Globus pallidus (tissue), 1 donor: ENCODE measurements around the gene ITGA4.

Experiments used
- DNase-seq: peaks from one replicate; pipeline ENCODE4 v3.0.0-alpha.2; 2015; ENCODE audit warnings: low spot score

ITGA4 gene

DNA sequence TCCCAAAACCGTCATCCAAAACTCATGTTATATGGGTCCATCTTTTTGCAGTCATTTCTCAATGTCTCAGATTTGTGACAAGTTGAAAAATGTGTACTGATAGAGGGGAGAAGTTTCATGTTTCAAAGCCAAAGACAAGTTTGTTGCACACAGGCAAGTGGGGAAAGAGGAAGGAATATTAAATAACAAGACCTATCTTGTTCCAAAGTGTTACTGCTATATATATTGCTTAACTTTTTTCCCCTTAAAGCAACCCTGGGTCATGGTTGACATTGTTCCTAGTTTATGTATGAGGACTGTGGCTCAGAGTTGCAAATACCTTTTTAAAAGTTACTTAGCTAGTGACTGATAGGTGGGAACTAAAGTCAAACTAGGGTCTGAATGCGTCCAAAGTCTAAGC, 1.7 kb downstream of the ITGA4 start:
- no peak for DNase-seq

DNA sequence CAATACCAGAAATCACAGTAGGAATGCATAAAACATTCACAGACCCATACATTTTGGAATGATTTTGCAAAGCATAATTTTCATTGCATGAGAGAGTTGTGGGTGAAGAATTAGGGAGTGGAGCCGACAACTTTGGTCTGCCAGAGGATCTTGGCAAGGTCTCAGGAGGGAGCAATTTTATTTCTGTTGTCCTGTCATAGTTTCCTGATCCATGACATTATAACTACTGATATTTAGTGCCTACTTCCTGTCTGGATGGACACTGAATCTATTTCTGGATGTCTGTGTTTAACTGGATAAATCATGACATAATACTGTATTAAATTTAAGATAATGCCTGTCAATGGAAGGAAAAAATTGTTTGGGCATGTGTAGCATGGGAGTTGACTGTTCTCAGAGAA, 2.4 kb downstream of the ITGA4 start:
- DNase-seq = no peak

DNA sequence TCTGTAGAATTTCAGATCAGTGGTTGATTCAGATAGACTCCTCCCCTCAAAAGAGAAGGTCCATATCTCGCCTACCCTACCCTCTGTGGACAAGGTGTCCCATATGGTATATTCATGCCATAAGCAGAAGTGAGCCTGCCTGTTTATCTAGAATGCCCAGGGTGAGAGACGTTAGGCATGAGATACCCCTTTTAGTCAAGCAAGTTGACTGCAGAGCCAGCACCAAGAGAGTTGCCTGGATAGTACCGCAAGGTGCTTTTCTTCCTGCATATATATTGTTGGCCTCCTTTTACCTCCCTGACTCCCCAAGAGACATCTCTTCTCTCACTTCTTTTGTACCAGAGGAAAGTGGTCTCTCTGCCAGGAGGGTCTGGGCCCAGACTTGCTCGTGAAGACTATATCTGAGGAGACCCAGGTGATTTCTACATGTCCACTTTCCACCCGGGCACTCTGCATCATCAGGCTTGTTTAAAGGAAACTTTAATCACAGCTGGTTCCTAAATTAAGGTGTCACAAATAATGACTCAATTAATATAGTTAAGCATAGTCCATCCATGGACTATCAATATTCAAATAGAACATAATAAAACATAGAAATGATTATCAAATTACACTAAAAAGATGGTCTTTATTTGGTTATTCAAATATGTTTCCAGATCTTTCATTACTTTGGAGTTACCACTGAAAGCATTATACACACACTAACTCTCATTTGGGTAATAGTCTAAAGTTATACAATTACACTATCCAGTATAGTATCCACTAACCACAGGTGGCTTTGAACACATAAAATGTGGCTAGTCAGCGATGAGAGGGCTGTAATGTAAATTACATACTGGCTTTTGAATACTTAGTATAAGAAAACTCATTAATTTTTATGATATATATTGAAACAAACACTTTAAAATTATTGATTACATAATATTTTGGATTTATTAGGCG, 4.1 kb downstream of the ITGA4 start:
- no peak for DNase-seq

DNA sequence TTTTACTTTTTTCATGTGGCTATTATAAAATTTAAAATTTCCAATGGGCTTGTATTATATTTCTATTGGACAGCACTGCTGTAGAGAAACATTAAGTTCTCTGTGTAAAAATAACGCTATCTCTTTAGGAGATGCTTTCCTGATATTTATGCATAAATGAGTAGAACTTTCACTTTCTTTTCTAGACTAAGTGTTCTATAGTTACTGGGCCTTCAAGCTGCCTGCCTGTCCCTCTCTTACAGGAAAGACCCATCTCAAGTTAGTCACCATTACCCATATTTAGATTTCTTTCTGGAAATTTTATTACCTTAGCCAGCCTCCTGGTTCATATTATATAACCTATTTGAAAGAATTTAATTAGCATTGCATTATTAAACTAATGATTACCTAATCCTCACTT, 4.8 kb downstream of the ITGA4 start:
- DNase-seq = no peak

DNA sequence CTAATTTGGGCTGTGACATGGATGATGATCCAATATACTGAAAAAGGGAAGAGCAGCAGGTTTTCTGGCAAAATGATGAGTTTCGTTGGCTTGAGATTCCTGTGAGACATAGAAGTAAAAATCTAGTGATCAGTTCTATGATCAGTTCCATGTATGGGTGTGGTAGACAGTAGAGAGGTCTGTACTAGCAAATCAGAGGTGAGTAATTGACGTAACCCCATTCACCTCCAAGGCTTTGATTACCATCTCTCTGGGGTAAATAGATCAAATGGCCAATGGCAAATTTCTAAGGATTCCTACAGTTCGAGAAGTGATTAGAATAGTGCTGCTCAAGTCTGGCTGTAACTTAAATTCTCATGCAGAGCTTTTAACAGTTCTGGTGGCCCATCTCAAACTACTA, 6.4 kb downstream of the ITGA4 start:
- no peak for DNase-seq

DNA sequence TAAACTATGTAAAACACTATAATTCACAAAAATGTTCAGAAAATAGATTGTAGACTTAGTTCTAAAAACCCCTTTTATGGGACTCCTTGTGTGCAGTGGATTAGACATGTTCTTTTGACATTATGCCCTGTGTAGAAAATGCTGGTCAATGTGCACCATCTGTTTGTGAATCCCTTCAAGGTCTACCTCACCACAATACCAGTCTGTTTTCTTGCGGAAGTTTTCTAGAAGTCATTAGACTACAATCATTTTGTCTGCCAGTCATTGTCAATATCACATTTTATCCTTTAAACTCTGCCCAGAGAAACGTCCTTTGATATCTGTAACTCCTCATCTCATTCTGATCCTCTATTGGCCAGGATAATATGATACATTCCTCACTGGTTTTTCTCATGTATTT, 7.8 kb downstream of the ITGA4 start:
- no peak for DNase-seq

DNA sequence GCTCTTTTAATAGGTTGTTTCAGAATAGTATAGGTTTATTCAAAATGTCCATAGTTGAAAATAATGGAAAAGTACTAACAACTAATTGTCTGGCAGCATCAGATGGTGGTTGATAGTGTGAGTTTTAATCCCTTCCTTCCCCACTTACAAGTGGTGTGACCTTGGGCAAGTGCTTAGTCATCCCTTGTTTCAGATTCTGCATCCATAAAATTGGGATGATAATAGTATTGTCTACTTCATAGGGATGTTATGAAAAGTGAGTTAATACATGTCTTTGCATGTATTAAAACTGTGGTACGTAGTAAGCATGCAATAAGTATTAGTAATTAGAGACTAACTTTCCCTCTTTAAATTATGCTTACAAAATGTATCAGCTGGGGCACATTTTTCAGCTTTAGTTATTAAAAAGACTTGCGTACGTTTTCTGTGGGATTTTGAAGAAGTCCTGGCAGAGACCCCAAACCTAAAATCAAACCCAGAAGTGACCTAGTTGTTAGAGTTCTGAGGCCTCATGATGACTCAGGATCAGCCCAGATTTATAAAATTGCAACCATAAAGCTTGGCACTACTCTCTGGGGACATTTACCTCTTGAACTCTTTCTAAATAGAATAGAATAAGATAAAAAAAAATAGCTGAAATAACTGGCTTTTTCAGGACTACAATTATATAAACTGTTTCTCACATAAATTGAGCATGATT, 8.6 kb downstream of the ITGA4 start:
- no peak for DNase-seq

DNA sequence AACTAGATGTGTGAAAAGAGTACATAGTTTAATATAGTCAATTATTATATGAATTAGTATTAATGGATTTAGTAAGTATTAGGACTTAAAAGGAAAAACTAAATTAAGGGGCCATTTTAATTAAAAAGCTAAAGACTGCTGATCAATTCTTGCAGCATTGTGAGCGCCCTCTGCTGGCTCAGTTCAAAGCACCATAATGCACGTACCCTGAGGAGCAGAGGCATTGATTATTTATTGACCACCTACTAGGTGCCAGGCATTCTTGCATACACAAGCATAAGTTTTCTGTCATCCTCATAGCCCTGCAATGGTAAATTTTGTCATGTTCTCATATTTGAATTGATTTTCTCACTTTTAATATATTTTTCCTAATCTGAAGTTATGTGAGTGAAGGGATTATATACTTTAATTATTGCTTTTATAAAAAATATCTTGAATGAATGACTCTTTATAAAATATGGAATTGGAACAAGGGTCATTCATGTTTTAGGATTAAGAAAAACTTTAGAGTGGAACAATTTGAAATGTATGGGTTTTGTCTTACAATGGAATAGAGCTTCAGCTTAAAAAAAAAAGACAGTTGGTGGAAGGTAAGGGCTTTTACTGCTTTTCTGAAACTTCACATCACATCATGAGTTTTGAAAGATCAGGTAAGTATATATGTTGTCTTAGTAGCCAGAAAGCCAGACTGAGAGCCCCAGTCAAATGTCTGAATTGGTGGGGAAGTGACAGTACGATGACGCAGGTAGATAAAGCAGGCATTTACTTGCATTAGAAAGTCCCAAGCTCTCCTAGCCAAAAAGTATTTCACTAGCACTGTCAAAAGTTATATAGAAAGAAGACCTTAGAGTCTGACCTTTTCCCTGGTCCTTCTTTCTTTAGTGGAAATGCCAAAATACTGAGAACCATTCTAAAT, 9.7 kb downstream of the ITGA4 start:
- peak; percentile 23 for DNase-seq

DNA sequence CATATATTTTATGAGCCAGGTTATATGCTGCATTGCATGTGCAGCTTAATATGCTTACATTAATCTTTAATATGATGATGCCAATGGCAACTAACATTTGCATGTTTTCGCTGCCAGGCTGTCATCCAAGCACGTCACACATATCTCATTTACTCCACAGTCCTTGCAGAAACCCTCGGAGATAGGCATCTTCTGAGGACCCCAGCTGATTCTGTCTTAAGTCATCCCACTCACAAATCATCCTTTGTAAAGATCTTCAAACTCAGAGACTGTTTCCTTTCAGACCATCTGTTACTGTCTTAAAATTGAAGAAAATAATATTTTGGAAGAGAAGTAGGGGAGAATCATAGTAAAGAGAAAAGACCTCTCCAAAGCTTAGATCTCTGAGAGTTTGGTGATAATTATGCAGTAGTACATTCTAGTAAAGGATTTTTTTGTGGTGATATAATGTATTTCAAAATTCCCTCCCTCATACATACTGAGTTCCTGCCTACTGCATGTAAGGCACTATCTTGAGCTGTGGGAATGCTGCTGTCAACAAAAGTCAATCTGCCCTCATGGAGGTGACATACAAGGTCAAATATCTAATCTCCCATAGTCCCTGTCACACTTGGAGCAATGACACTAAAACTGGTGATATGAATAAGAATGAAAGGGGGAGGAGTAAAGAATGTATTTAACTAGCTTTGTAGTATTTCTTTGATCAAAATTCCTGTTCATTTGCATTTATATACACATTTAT, 11.0 kb downstream of the ITGA4 start:
- DNase-seq = no peak

DNA sequence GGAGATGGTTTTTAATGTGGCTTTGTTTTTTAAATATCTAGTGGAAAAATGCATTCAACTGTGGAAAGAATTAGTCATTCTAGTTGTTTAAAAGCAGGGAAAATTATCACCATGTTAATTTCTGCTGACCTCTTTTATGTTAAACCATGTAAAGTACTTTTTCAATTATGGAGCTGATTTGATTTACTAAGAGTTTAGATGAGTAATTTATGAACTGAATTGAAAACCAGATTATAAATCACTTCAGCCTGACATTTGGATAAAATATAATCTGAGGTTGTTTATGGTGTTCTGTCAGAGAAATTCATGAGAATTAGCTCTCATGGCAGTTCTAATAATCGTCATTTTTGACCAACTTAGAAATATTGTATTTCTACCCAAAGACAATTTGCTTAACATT, 11.6 kb downstream of the ITGA4 start:
- no peak for DNase-seq

DNA sequence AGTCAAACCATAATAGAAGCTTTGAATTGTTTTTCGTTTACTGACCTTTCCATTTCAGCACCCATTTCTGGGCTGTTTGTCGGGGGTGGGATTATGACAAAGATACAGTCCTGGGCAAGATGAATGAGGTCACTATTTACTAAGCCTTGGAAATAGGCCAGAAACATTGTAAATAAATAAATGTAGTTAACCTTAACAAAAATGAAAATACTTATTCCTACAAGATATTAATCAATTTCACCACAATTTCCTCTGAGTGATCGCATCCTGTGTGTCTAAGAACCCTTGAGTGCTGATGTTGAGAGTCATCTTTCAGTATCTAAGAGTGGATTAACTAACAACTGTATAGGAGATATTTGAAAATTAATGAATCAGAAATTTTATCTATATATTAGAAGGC, 14.0 kb downstream of the ITGA4 start:
- no peak for DNase-seq

DNA sequence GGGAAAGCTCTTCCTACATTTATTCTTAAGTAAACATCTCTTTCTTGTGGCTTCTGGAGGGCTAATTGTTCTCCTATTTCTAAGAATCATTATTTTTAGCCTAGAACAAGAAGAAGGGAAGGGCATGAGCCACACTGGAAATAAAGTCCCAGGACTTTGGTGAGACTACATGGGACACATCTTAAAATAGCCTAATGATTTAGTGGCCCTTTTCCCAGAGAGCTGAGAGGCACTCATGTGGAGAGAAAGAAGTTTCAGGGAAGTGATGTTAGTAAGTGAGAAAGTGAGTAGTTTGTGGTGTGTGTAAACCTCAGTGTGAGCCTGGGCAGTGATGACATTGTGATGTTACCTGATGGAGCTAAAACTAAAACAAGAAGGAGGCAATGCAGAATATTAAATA, 14.6 kb downstream of the ITGA4 start:
- DNase-seq = no peak

DNA sequence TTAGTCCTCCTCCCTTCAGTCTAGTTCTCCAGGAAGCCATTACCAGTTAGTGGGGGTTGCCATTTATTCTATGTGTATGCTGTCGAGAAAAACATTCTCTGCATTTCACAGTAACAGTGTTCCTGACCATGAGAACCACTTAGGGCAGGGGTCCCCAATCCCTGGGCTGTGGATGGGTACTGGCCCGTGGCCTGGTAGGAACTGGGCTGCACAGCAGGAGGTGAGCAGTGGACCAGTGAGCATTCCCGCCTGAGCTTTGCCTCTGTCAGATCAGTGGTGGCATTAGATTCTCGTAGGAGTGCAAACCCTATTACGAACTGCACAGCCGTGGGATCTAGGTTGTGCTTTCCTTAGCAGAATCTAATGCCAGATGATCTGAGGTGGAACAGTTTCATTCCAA, 15.8 kb downstream of the ITGA4 start:
- no peak for DNase-seq

DNA sequence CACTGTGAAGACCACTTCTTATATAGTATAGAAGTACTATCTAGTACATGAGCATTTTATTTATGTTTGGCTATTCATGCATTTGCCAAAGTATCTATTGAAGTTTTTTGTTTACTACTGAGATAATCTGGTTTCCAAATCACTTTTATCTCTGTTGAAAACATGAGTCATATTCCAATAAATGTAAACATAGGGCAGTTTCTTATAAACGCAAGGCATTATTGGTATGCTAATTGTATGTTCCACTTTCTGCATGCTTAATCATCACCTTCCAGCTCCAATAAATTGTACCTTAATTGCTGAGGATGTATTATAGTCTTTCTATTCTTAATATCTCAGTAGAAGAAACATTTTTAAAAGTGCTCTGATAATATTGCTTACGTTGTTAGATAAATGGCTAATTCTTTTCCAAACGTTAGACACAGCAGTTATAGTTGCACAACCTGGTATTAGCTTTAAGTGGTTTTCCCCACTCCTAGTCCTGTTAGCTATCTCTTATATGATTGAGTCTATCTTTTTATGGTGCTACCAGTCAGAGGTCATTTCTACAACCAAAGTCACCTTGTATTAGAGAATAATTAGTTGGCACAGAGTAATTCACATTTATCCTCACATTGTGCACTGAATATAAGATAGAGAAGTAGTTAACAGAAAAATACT, 17.2 kb downstream of the ITGA4 start:
- DNase-seq = no peak

DNA sequence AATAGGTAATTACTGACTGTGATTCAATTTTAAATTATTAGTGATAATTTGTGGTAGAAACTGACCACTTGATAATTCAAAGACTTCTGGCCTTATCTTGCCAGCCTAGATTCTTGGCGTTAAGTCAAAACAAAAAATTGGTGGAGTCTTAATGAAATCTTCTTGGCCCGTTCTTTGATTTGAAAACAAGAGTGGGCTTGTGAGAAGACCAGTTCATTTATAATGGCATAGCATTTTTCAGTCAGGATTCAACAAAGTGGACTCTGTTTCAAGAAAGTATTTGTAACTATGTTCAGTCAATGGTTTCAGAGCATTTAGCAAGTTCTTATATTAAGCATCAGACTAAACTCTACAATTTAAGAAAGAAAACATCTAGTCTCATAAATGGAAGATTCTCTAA, 26.0 kb downstream of the ITGA4 start:
- DNase-seq = peak; percentile 4

DNA sequence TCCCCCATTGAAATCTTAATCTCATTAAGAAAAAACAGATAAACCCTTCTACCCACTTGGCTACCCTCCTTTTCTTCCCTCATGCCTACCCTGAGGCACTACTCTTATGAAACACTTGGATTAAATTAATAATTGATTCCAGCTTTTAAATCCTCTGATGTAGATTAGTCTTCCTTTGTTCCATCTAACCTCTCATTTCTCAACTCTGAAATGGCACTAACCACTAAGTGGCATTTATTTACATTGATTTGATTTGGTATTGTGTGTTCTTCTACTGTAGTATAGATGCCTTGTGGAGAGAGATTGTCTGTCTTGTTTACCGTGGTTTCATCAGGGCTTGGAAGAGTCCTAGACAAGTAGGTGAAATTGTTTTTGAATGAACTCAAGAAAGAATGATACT, 26.7 kb downstream of the ITGA4 start:
- DNase-seq = no peak

DNA sequence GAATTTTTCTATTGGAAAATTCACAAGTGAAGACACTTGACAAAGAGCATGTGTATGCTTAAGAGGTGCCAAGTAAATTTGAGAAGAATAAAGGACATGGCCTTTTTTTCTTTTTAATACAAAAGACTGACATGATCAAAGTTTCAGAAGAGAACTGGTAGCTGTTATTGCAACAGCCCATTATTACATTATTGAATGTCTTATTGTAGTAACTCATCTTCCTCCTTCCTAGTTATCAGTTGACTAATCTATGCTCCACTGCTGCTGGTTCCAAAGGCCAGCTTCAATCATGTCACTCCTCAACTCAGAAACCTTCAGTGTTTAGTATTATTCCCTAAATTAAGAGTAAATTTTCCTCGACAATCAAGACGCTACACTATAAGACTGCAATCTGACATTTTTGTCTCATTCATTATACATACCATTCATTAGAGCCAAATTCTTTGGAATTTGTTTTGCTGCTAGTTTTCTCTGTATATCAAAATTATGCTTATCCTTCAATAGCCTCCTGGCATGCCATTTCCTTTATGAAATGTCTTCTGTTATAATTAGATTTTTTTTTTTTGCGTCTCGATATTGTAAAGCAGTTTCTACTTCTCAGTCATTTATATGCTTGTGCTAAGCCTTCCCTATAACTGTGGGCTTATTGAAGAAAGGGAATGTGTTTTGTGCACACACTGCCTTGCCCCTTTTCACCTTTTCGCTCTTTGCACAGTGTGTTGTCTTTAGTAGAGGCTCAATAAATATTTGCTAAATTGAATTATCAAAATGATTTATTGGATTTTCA, 27.9 kb downstream of the ITGA4 start:
- DNase-seq = no peak

DNA sequence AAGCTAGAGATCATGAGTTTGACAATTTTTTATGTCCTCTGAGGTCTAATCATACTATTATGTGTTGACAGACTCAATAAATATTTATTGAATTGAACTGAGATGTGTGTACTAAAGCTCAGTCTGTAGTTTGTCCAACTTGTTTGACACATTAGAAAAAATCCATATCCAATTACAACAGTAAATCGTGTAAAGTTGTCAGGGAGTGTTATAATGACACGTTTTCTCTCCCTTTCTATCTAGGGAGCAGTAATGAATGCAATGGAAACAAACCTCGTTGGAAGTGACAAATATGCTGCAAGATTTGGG, 28.4 kb downstream of the ITGA4 start:
- no peak for DNase-seq

DNA sequence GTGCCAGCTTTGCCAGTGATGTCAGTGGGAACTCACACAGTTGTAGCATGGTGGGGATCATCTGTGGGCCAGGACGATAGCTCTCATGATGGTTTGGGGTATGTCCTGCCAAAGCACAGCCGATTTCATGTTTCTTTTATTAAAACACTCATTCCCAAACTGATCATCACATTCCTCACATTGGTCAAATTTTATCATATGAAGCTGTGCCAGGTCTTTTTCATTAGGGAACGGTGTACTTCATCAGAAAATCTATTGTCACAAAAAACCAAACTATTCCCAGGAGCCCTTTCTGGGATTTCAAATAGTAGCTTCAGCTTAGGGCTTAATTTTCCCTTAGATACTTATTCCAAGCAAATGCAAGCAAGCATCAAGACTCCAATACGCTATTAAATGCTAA, 42.0 kb downstream of the ITGA4 start:
- no peak for DNase-seq

DNA sequence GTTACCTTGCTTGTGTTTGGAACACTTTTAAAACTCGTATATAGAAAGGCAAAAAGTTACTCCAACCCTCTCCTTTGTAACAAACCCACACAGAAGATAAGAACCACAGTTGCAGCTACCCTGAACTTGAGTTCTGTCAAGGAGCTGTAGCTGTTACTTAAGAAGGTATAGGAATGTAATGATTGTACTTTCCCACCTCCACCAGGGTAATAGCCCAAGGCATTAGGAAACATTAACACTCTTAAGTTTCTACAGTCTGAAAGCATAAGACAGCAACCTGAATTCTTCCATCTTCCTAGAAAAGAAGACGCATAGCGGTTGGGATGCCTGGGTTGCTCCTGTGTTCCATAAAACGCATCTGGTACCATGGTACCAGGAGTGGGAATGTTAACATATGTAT, 43.0 kb downstream of the ITGA4 start:
- no peak for DNase-seq

DNA sequence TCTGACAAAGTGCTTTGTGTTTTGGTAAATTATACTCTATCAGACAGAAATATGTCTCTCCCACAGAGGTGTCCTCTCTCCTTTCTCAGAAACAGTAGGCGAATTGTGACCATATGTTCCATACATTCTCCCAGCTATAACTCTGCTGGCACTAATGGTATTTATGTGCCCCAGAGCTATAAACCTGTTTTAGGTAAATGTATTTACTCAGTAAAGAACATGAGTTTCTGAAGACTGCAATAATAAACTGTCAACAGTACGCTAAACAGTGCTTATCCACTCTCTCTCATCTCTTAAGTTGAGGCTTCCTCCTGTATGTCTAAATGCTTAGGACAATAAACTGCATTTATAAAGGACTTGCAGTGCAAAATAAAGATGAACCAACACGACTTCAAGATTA, 58.5 kb downstream of the ITGA4 start:
- no peak for DNase-seq
